Measurements from ENCODE around the gene HEXIM1. TPM values are rescaled to one million over a fixed set of nuclear protein-coding genes. Genes with fewer than 3 reads are reported as not detected.
"Not testable (repeated sequence)": the region's sequence is repeated elsewhere in the genome, so short reads cannot be mapped to it uniquely, and the experiment has no call there.

HEXIM1 gene
- total RNA-seq, 1 donor from 2014 or later = 21.0 TPM

DNA sequence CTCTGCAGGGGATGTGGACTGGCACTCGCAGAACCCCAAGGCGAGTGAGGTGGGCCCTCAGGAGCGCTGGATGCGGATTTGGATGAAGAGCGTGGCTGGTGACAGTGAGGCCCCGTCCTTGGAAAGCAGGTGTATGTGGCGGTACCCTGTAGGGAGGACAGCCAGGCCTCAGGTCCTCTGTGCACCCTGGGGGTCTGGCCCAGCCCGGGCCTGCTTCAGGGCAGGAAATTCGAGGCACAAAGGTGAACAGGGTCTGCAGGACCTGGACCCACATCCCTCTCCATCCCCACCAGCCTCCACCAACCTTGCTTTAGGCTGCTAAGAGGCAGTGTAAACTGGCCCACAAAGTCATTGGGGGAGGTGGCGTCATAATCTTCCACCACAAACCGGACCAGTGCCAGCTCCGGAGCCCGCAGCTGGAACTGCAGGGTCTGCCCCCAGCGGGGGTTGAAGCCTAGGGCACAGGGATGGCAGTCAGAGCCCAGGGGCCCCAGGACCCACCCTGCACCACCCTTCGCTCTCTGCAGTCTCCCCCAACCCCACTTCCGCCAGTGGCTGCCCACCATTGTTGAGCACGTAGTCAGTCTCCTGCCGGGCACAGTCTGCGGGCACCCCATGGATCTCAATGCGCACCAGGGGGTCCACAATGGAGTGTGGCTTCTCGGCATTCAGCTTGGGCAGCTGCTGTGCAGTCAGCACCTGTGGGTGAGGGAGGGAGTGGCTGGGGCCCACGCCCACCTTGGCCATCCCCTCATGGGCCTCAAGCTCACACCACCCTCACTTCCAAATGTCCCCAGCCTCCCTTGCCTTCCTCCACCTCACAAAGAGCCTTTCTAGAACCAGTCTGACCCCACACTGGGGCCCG lies 35.5 kb upstream of the HEXIM1 start:
- DNase-seq (ENCODE audit: low read depth) = no peak

DNA sequence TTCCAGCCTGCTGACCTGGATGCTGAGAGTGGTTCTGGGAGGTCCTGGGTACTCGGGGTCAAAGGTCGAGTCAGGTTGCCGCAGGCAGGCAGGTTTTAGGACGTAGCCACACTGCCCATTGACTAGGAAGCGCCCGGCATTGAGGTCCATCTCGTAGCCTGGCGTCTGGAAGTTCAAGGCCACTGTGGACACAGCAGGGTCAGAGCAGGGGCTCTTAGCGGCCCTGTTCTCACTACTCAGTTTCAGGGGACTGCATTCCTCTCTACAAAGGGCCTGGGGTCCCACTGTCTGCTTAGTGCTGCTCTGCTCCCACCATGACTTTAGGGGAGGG lies 34.9 kb upstream of the HEXIM1 start:
- DNase-seq (ENCODE audit: low read depth) = no peak

DNA sequence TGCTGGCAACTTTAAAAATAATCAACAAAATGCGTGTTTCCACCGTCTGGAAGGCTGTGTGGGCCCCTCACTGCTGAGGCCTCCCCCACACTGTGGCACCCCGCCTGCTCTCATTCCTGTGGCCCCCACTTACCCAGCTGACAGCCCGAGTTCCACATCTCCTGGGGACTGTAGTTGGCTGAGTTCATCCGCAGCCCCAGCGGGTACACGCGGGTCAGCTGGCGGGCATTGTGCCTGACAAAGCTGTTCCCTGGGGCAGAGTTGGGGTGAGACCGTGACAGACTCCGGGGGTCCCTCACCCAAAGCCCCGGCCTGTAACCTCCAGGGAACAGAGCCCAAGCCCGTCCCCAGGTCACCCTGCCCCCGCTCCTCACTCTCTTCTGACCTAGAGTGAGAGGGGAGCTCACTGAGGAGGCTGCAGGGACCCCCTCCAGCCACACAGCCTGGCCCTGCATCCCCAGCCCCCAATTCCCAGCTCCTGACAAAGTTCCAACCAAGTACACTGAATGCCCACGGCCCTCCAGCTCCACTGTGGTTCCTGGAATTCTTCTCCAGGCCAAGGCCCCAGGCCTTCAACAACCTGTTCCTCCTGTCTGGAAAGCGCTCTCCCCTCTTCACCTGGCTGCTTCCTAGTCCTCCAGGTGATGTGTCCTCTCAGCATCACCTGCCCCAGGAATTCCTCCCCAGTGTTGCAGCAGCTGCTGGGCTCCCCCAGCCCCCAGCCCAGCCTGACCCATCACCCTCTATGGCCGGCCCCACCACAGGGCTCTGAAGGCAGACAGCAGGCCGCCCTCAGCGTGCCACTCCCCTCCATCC lies 34.0 kb upstream of the HEXIM1 start:
- no peak for DNase-seq (ENCODE audit: low read depth)

GRCh38 chr17:45115015-45115625 lies 33.2 kb upstream of the HEXIM1 start:
- DNase-seq (ENCODE audit: low read depth) = no peak

- no peak for DNase-seq (ENCODE audit: low read depth)
Measured at GRCh38 chr17:45115871-45116270, 32.4 kb upstream of the HEXIM1 start.

DNA sequence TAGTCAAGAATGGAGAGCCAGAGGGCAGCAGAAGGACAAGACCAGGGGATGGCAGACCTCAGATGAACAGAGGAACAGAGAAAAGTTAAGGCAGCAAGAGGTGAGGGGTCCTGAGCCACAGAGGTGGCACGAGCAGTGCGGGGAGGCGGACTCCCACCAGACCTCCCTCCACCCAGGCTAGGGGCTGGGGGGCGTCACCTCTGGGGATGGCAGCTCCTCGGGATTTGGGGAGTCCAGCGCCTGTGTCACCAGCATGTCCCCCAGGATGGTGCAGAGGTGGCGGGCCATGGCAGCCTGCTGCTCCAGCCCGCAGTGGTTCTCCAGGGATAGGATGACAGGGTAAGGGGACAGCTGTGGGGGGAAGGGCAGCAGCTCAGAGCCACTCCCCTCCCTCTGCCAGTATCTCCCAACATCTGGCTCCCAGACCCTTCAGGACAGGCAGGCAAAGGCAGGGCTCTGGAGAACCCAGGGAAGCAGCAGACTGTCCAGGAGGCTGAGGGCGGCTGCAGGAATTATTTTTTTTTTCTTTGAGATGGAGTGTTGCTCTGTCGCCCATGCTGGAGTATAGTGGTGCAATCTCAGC lies 31.8 kb upstream of the HEXIM1 start:
- DNase-seq (ENCODE audit: low read depth) = no peak

DNA sequence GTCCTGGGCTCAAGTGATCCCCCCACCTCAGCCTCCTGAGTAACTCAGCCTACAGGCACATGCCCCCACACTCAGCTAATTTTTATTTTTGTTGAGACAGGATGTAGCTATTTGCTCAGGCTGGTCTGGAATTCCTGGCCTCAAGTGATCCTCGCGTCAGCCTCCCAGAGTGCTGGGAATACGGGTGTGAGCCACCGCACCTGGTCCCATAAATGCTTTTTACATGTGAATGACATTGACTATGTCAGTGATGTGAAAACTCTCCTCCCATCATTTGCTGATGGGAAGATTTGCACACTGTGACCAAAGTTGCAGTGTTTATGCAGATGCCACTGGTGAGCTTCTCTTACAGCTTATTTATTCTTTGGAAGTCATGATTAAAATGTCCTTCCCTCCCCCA lies 30.9 kb upstream of the HEXIM1 start:
- no peak for DNase-seq (ENCODE audit: low read depth)

- no peak for DNase-seq (ENCODE audit: low read depth)
Measured at GRCh38 chr17:45117848-45118646, 30.2 kb upstream of the HEXIM1 start.

DNA sequence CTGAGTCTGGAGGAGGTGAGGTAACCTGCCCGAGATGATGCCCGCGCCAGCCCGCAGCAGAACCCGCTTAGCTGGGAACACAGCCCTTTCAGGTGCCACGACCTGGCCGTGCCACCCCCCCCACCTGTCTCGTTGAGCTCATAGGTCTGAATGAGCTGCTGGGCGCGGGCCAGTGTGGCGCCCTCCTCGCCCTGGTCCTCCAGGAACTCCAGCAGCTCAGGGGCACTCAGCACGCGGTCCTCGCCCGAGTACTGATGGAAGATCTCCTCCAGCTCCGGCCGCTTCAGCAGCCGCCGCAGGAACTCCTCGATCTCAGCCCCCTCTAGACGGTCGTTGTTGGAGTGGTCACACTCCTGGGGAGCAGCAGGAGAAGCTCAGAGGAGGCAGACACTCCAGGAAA lies 29.6 kb upstream of the HEXIM1 start:
- no peak for DNase-seq (ENCODE audit: low read depth)

GRCh38 chr17:45119964-45120363 lies 28.3 kb upstream of the HEXIM1 start:
- DNase-seq (ENCODE audit: low read depth) = no peak

- no peak for DNase-seq (ENCODE audit: low read depth)
Measured at GRCh38 chr17:45120558-45120957, 27.7 kb upstream of the HEXIM1 start.

- no peak for DNase-seq (ENCODE audit: low read depth)
Measured at GRCh38 chr17:45121055-45121454, 27.2 kb upstream of the HEXIM1 start.

DNA sequence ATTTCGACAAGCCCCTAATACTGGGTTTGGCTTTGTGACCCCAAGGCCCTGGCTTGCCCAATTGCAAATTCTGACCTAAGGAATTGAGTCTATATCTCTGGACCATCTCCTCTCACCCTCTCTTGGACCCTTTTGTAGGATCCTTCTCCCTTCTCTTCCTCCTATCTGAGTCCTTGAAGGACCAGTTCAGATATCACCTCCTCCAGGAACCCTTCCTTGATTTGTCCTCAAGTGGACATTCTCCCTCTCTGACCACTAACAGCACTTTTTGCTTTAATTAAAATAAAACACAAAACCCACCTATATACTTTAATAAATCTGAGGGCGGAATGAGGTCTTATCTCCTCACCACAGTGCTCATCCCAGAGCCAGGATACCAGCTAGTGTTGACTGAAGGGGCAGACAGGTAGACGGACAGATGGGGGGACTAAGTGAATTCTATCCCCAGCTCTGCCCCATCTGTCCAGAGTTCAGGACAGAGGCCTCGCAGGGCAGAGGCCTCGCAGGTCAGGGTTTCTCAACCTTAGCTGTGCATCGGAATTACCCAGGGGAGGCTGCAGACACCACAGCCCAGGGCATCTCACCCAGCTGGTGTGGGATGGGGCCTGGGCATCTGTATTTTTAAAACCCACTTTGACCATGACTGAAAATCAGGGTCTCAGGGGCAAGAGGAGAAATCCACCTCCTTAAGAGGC lies 25.1 kb upstream of the HEXIM1 start:
- DNase-seq (ENCODE audit: low read depth) = no peak

GRCh38 chr17:45123930-45124796 lies 24.1 kb upstream of the HEXIM1 start:
- DNase-seq (ENCODE audit: low read depth) = peak; percentile 84

DNA sequence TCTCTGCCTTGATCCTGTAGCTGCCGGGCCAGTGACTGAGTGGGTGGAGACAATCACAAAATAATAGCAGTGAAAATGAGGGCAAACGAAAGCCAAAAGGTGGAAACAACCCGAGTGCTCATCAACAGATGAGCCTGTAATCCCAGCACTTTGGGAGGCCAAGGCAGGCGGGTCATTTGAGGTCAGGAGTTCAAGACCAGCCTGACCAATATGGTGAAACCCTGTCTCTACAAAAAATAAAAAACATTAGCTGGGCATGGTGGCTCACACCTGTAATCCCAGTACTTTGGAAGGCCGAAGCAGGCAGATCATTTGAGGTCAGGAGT lies 23.5 kb upstream of the HEXIM1 start:
- DNase-seq (ENCODE audit: low read depth) = not testable (repeated sequence)

DNA sequence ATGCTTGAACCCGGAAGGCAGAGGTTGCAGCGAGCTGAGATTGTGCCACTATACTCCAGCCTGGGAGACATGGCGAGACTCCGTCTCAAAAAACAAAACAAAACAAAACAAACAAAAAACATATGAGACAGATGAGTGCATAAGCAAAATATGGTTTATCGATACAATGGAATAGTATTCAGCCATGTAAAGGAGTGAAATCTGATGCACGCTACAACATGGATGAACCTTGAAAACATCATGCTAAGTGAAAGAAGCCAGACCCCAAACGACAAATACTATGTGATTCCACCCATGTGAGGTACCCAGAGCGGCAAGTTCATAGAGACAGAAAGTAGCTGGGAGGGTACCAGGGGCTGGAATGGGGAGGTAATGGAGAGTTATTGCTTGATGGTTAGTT lies 22.8 kb upstream of the HEXIM1 start:
- DNase-seq (ENCODE audit: low read depth) = no peak

GRCh38 chr17:45127207-45127547 lies 21.1 kb upstream of the HEXIM1 start:
- DNase-seq (ENCODE audit: low read depth) = no peak

GRCh38 chr17:45127548-45128300 lies 20.6 kb upstream of the HEXIM1 start:
- peak; percentile 75 for DNase-seq (ENCODE audit: low read depth)

- no peak for DNase-seq (ENCODE audit: low read depth)
Measured at GRCh38 chr17:45128331-45128730, 19.9 kb upstream of the HEXIM1 start.

Data from myocyte (in vitro differentiated cells).